DOHH2 (cell line): ENCODE data around the gene HOXB6.

Source experiments
- CTCF ChIP-seq: fragments of 200-600 bp; sonication (generic); IDR thresholded peaks from one replicate; pipeline ENCODE4 v1.5.1; 2014; ENCODE audit warnings: antibody characterized with exemption, mild to moderate bottlenecking, low read depth, low read length; ENCODE audit not compliant: poor library complexity, severe bottlenecking
- EZH2phosphoT487 ChIP-seq: fragments of 200-600 bp; sonication (generic); IDR thresholded peaks from 2 replicates; pipeline ENCODE4 v1.6.1; 2017; ENCODE audit warnings: borderline replicate concordance, mild to moderate bottlenecking, antibody characterized with exemption, low read length, moderate library complexity, mixed read lengths

GRCh38 chr17:48592057-48592514, 12.7 kb downstream of the HOXB6 start:
- TF ChIP-seq EZH2phosphoT487: no peak
- TF ChIP-seq CTCF: no peak
